Pancreas (tissue), 10 donors: Measurements from ENCODE around the gene SETBP1. TPM values are rescaled to one million over a fixed set of nuclear protein-coding genes. Genes with fewer than 3 reads are reported as not detected.

ENCODE experiments used
- ATAC-seq, 4 donors: fragments of 200-7000 bp; cut with Tn5 transposase; one replicate each; pipeline versions ENCODE4 v1.8.0 to v1.9.1; 2020; ENCODE audit warnings: mild to moderate bottlenecking in 4 of 4, moderate library complexity in 4 of 4
- DNase-seq, 6 donors: peaks; one replicate each; pipeline ENCODE4 v3.0.0-alpha.2; 2020
- FAIRE-seq: peaks from 2 replicates; lab custom pipeline; 2012; peaks lifted over from hg19 to GRCh38; lab: Jason Lieb, UNC
- H3K27ac ChIP-seq, 4 donors: fragments of 200-600 bp; sonication (generic); 1 replicate in 3 of 4; 2 replicates in 1 of 4; pipeline versions ENCODE4 v1.5.0 to v1.8.0; 2020
- H3K27me3 ChIP-seq, 4 donors: fragments of 200-600 bp; one replicate each; pipeline ENCODE4 v1.8.0; 2021
- H3K36me3 ChIP-seq, 3 donors: fragments of 200-600 bp; sonication (generic) in 1 of 3; one replicate each; pipeline versions ENCODE4 v1.5.0 to v1.8.0; 2020 to 2021
- H3K4me1 ChIP-seq, 3 donors: fragments of 200-600 bp; one replicate each; pipeline ENCODE4 v1.8.0; 2021
- H3K4me3 ChIP-seq, 4 donors: fragments of 200-600 bp; sonication (generic) in 2 of 4; one replicate each; pipeline versions ENCODE4 v1.5.0 to v1.8.0; 2020 to 2021
- H3K9me3 ChIP-seq, 4 donors: fragments of 200-600 bp; one replicate each; pipeline ENCODE4 v1.8.0; 2021
- CTCF ChIP-seq, 4 donors: fragments of 200-600 bp; sonication (generic) in 3 of 4; IDR thresholded peaks; one replicate each; pipeline versions ENCODE4 v1.5.0 to v1.8.0; 2021; ENCODE audit warnings: antibody characterized with exemption in 4 of 4
- WGBS, 2 donors: extraction: QIAGEN DNeasy Blood & Tissue Kit; methylation state at CpG; one replicate each; pipeline ENCODE4 v1.1.7; 2013; 5-methylcytosine and 5-hydroxymethylcytosine counted together
- intact Hi-C, 3 donors: fragments of 100-400 bp; cut with DNase I; formaldehyde crosslinking; loops; one replicate each; pipeline versions ENCODE4 v1.11.1 to v1.14.2; 2022
- polyA plus RNA-seq, 2 donors: library from polyadenylated mRNA; stranded (reverse); fragments of 200-250 nt; gene quantifications; one replicate each; pipeline ENCODE4 v1.2.3, GENCODE V29; 2013
- total RNA-seq, 6 donors: library from RNA; stranded (reverse); fragmentation: NEBNext Ultra II Directional in 4 of 6; extraction: Animal tissue kit (Norgen Biotek cat#: 25700) in 4 of 6; gene quantifications; one replicate each; pipeline versions ENCODE4 v1.2.1 to v1.2.4, GENCODE V29; 2021 to 2023
- donor health status: healthy with polysubstance abuse.
- donor health status: DM: no; HTN: no; CAD: no; lungs with moderate emphysema.
- donor health status: DM: no; HTN: no; CAD: no.
- donor health status: control.
- donor health status: control.
- donor health status: Bipolar disorder and iron deficiency.
- donor health status: DM: yes; HTN: yes; CAD: no.
- donor health status: DM: no; HTN: no; CAD: no.
- donor health status: DM: no; HTN: no; CAD: no.
- donor health status: DM: yes; HTN: yes; CAD: no.

Gene SETBP1
- total and polyA plus RNA-seq, 8 donors: 3.9 to 24.0 (median 18.1) TPM

GRCh38 chr18:44651918-44652572 lies 28.6 kb upstream of the SETBP1 start:
- TF ChIP-seq CTCF (IDR thresholded peaks at IDR 0.05): no peak
- no peak for DNase-seq
- Histone ChIP-seq H3K27me3 (no peaks in the 10 kb centered on the region), H3K27ac (peak overlapping the region in 1 of 4 donors; percentile 21), H3K4me3 (no peak overlapping the region), H3K4me1 (peaks cover 0 to 10% (median 8%) of the 10 kb centered on the region in 3 donors), H3K9me3 (no peaks in the 10 kb centered on the region), H3K36me3 (no peaks in the 10 kb centered on the region)
- intact Hi-C loops: no loop called here
- WGBS, 2 donors: 81 to 84% methylated on average over 6 of the region's 6 CpGs
- no peak for ATAC-seq
- FAIRE-seq: no peak

GRCh38 chr18:44652722-44653121 lies 28.0 kb upstream of the SETBP1 start:
- no peak for FAIRE-seq
- Histone ChIP-seq H3K9me3 (no peaks in the 10 kb centered on the region), H3K27me3 (no peaks in the 10 kb centered on the region), H3K27ac (no peak overlapping the region), H3K4me1 (peaks cover 0 to 10% (median 8%) of the 10 kb centered on the region in 3 donors), H3K4me3 (no peak overlapping the region), H3K36me3 (no peaks in the 10 kb centered on the region)
- no peak for DNase-seq
- intact Hi-C loops: no loop called here
- 91 to 93% methylated on average over 4 of the region's 4 CpGs for WGBS, 2 donors
- TF ChIP-seq CTCF (IDR thresholded peaks at IDR 0.05): no peak
- no peak for ATAC-seq

- H3K27me3 ChIP-seq: no peaks in the 10 kb centered on the region
- peaks cover 0 to 10% (median 8%) of the 10 kb centered on the region in 3 donors for H3K4me1 ChIP-seq
- peak overlapping the region in 2 of 4 donors; percentile 6 to 53 for H3K27ac ChIP-seq
- intact Hi-C loops: no loop called here
- DNase-seq (peak in 1 of 6 donors; percentile 23), FAIRE-seq (no peak), ATAC-seq (peak; percentile 74 to 85 (median 82))
- no peaks in the 10 kb centered on the region for H3K36me3 ChIP-seq
- H3K9me3 ChIP-seq: no peaks in the 10 kb centered on the region
- no peak for TF ChIP-seq CTCF (IDR thresholded peaks at IDR 0.05)
- H3K4me3 ChIP-seq: no peak overlapping the region
- 13 to 22% methylated on average over 3 of the region's 3 CpGs for WGBS, 2 donors
Measured at GRCh38 chr18:44654573-44654972, 26.1 kb upstream of the SETBP1 start.

- Histone ChIP-seq H3K4me1 (peaks cover 0 to 10% (median 8%) of the 10 kb centered on the region in 3 donors), H3K27me3 (no peaks in the 10 kb centered on the region), H3K36me3 (no peaks in the 10 kb centered on the region), H3K4me3 (no peak overlapping the region), H3K27ac (peak overlapping the region in 2 of 4 donors; percentile 6 to 53), H3K9me3 (no peaks in the 10 kb centered on the region)
- 68 to 70% methylated on average over 2 of the region's 2 CpGs for WGBS, 2 donors
- FAIRE-seq: no peak
- intact Hi-C loops: no loop called here
- no peak for TF ChIP-seq CTCF (IDR thresholded peaks at IDR 0.05)
- no peak for DNase-seq
- peak; percentile 61 to 82 (median 68) for ATAC-seq
Measured at GRCh38 chr18:44655435-44655834, 25.3 kb upstream of the SETBP1 start.

- Histone ChIP-seq H3K9me3 (no peaks in the 10 kb centered on the region), H3K27ac (no peak overlapping the region), H3K27me3 (no peaks in the 10 kb centered on the region), H3K4me3 (no peak overlapping the region), H3K4me1 (peaks cover 0 to 8% (median 6%) of the 10 kb centered on the region in 3 donors), H3K36me3 (no peaks in the 10 kb centered on the region)
- no peak for DNase-seq
- no peak for FAIRE-seq
- ATAC-seq: no peak
- intact Hi-C loops: no loop called here
- TF ChIP-seq CTCF (IDR thresholded peaks at IDR 0.05): no peak
Measured at GRCh38 chr18:44659771-44660170, 20.9 kb upstream of the SETBP1 start.
